ENCODE data around the gene TCN1. TPM values are rescaled to one million over a fixed set of nuclear protein-coding genes. Genes with fewer than 3 reads are reported as not detected.

TCN1 gene
- total RNA-seq, 2 experiments from 2014 or later: not detected

DNA sequence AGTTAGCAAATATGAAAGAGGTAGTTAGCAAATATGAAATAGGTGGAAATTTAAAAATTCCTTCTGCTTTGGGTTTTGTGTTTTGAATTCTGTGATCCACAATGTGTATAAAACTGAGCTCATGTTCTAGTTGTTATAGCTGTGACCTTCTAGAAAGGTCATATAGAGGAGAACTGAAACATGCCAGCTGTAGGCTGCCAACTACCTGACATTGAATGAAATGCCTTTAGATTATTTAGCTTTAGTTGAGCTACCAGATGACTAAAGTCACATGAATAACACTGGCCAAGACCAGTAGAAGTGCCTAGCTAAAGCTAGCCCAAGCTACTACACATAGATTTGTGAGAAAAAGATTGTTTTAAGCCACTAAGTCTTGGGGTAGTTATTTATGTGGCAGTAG is 5.8 kb upstream of the TCN1 start:
- no peaks in the 10 kb centered on the region for H3K27me3 ChIP-seq (ENCODE audit: control insufficient read depth in 1 of 2, insufficient read depth in 2 of 2, low read length in 2 of 2)
- no peaks in the 10 kb centered on the region for H3K4me1 ChIP-seq (ENCODE audit: insufficient read depth, low read length)
- H3K4me3 Mint-ChIP-seq: no peak overlapping the region
- ChIA-PET CTCF (no interaction called here), POLR2A (no interaction called here)
- H3K9me3 Mint-ChIP-seq: no peaks in the 10 kb centered on the region
- DNase-seq (no peak), ATAC-seq (ENCODE audit: poor library complexity) (no peak)
- no peak overlapping the region for H3K27ac Mint-ChIP-seq
- TF ChIP-seq, protein P1, sequence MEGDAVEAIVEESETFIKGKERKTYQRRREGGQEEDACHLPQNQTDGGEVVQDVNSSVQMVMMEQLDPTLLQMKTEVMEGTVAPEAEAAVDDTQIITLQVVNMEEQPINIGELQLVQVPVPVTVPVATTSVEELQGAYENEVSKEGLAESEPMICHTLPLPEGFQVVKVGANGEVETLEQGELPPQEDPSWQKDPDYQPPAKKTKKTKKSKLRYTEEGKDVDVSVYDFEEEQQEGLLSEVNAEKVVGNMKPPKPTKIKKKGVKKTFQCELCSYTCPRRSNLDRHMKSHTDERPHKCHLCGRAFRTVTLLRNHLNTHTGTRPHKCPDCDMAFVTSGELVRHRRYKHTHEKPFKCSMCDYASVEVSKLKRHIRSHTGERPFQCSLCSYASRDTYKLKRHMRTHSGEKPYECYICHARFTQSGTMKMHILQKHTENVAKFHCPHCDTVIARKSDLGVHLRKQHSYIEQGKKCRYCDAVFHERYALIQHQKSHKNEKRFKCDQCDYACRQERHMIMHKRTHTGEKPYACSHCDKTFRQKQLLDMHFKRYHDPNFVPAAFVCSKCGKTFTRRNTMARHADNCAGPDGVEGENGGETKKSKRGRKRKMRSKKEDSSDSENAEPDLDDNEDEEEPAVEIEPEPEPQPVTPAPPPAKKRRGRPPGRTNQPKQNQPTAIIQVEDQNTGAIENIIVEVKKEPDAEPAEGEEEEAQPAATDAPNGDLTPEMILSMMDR (IDR thresholded peaks at IDR 0.05): no peak
- H3K27ac ChIP-seq (ENCODE audit: low read depth in 1 of 2, low read length in 2 of 2): no peak overlapping the region
- H3K9me3 ChIP-seq (ENCODE audit: control insufficient read depth in 1 of 2, insufficient read depth in 1 of 2, low read length in 2 of 2): no peaks in the 10 kb centered on the region
- no peak overlapping the region for H3K4me3 ChIP-seq (ENCODE audit: low read length)
- H3K36me3 ChIP-seq (ENCODE audit: insufficient read depth, low read length): no peaks in the 10 kb centered on the region
- peaks cover 18% of the 10 kb centered on the region for H3K27me3 Mint-ChIP-seq
- intact Hi-C loops (cut with DNase I, micrococcal nuclease): no loop called here
- H3K4me1 Mint-ChIP-seq (ENCODE audit: low read depth): no peaks in the 10 kb centered on the region
- H3K36me3 Mint-ChIP-seq (ENCODE audit: low read depth): no peaks in the 10 kb centered on the region

DNA sequence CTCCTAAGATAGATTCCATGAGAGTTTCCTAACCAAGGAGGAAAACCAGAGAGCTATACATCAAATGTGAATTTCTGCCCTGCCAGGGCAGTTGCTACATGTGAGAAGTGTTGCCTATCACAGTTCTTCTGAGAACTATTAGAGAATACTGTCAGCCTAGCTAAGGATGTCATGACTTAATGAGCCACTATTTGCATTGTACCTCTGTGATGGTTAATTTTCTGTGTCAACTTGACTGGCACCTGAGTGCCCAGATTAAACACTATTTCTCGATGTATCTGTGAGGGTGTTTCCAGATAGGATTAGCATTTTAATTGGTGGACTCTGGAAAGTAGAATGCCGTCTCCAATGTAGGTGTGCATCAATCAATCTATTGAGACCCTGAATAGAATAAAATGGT is 1.7 kb upstream of the TCN1 start:
- CTCF ChIA-PET: no interaction called here

DNA sequence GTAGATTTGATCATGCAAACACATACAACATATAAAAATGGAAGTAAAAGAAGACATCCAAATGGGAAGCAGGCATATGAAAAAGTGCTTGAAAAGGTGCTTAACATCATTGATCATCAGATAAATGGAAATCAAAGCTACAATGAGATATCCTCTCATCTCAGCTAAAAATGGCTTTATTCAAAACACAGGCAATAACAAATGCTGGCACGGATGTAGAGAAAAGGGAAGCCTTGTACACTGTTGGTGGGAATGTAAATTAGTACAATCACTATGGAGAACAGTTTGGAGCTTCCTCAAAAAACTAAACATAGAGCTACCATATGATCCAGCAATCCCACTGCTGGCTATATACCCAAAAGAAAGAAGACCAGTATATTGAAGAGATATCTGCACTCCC is 549 bp upstream of the TCN1 start:
- Mint-ChIP-seq H3K27ac (no peak overlapping the region), H3K4me3 (no peak overlapping the region), H3K9me3 (no peaks in the 10 kb centered on the region), H3K4me1 (ENCODE audit: low read depth) (no peaks in the 10 kb centered on the region), H3K36me3 (ENCODE audit: low read depth) (no peaks in the 10 kb centered on the region), H3K27me3 (no peaks in the 10 kb centered on the region)
- H3K36me3 ChIP-seq (ENCODE audit: insufficient read depth, low read length): no peaks in the 10 kb centered on the region
- DNase-seq (no peak), ATAC-seq (ENCODE audit: poor library complexity) (no peak)
- no peaks in the 10 kb centered on the region for H3K27me3 ChIP-seq (ENCODE audit: control insufficient read depth in 1 of 2, insufficient read depth in 2 of 2, low read length in 2 of 2)
- intact Hi-C loops (cut with DNase I, micrococcal nuclease): no loop called here
- TF ChIP-seq, protein P1 (IDR thresholded peaks at IDR 0.05): no peak
- no peak overlapping the region for H3K27ac ChIP-seq (ENCODE audit: low read depth in 1 of 2, low read length in 2 of 2)
- H3K4me1 ChIP-seq (ENCODE audit: insufficient read depth, low read length): no peaks in the 10 kb centered on the region
- no peaks in the 10 kb centered on the region for H3K9me3 ChIP-seq (ENCODE audit: control insufficient read depth in 1 of 2, insufficient read depth in 1 of 2, low read length in 2 of 2)
- CTCF ChIA-PET: no interaction called here
- POLR2A ChIA-PET: no interaction called here
- no peak overlapping the region for H3K4me3 ChIP-seq (ENCODE audit: low read length)

More for the DNA sequence above, 1.7 kb upstream of the TCN1 start:
- Mint-ChIP-seq H3K36me3 (ENCODE audit: low read depth) (no peaks in the 10 kb centered on the region), H3K27ac (no peak overlapping the region), H3K27me3 (no peaks in the 10 kb centered on the region), H3K4me3 (no peak overlapping the region), H3K9me3 (no peaks in the 10 kb centered on the region), H3K4me1 (ENCODE audit: low read depth) (no peaks in the 10 kb centered on the region)
- Histone ChIP-seq H3K4me1 (ENCODE audit: insufficient read depth, low read length) (no peaks in the 10 kb centered on the region), H3K36me3 (ENCODE audit: insufficient read depth, low read length) (no peaks in the 10 kb centered on the region), H3K4me3 (ENCODE audit: low read length) (no peak overlapping the region), H3K27ac (ENCODE audit: low read depth in 1 of 2, low read length in 2 of 2) (no peak overlapping the region), H3K27me3 (ENCODE audit: control insufficient read depth in 1 of 2, insufficient read depth in 2 of 2, low read length in 2 of 2) (no peaks in the 10 kb centered on the region), H3K9me3 (ENCODE audit: control insufficient read depth in 1 of 2, insufficient read depth in 1 of 2, low read length in 2 of 2) (no peaks in the 10 kb centered on the region)
- POLR2A ChIA-PET: no interaction called here
- intact Hi-C loops (cut with DNase I, micrococcal nuclease): no loop called here
- no peak for ATAC-seq (ENCODE audit: poor library complexity)
- TF ChIP-seq, protein P1 (IDR thresholded peaks at IDR 0.05): no peak
- no peak for DNase-seq
